HL-60 (cell line): Measurements from ENCODE around the gene POM121.
"Not testable (repeated sequence)": the region's sequence is repeated elsewhere in the genome, so short reads cannot be mapped to it uniquely, and the experiment has no call there.

Source experiments
- DNase-seq, 2 experiments: peaks; one replicate each; pipeline ENCODE4 v3.0.0-alpha.2; 2010 to 2020; ENCODE audit warnings: low read depth in 1 of 2, low spot score in 1 of 2
- H3K27ac ChIP-seq: fragments of 250-450 bp; sonication (Bioruptor Pico); replicated peaks from 2 replicates; pipeline ENCODE4 v1.5.1; 2020; ENCODE audit warnings: mild to moderate bottlenecking, moderate library complexity
- H3K27me3 ChIP-seq: fragments of 250-450 bp; sonication (Bioruptor Pico); 2 replicates; pipeline ENCODE4 v1.5.1; 2021; ENCODE audit warnings: mild to moderate bottlenecking, moderate library complexity; ENCODE audit not compliant: insufficient read depth, poor library complexity, severe bottlenecking
- H3K4me3 ChIP-seq: replicated peaks from 2 replicates; pipeline ENCODE4 v1.5.1; 2011; ENCODE audit warnings: mild to moderate bottlenecking, control low read depth, low read length; ENCODE audit not compliant: insufficient read depth
- GABPA ChIP-seq: IDR thresholded peaks from 2 replicates; pipeline ENCODE4 v1.6.1; 2012; ENCODE audit warnings: low read depth
- POLR2AphosphoS5 ChIP-seq: IDR thresholded peaks from 2 replicates; pipeline ENCODE4 v1.6.1; 2012; ENCODE audit warnings: low read depth
- long read RNA-seq: library from polyadenylated mRNA; unstranded; transcript quantifications from one replicate; pipeline ENCODE4 v2.0.0, GENCODE V29; 2020
- TF ChIP-seq, protein P1 (sequence below): IDR thresholded peaks from 2 replicates; pipeline ENCODE4 v1.6.1; 2012; ENCODE audit warnings: low read depth; ENCODE audit not compliant: insufficient replicate concordance

POM121 gene
- long read RNA-seq, partial matches to known transcripts: 53 of 76 reads
- long read RNA-seq, other reads (novel, unspliced or antisense): 23 of 76 reads

DNA sequence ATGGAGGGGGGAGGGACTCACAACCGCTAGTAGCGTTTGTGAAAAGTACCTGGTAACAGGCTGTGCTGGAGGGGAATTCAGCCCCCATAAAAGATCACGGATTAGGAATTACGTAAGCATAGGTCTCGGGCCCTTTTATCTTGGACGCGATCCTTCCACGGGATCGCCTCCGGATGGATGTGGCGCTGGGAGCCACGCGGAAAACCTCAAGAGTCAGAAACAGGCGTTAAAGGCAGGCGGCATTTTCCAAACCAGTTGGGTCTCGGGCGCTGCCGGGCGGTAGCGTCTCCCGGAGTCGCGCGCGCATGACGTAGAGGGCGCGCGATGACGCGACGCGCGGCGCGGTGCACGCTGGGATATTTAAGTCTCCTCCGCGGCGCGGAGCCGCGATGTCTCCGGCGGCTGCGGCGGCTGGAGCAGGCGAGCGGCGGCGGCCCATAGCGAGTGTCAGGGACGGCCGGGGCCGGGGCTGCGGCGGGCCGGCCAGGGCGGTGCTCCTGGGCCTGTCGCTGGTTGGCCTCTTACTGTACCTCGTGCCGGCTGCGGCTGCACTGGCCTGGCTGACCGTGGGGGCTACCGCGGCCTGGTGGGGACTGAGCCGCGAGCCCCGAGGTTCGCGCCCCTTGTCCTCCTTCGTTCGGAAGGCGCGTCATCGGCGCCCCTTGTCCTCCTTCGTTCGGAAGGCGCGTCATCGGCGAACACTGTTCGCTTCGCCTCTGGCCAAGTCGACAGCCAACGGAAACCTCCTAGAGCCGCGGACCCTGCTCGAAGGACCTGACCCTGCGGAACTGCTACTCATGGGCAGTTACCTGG is at the start of gene POM121:
Gene POM121, plus strand, starts transcription at position 363 of the 813 bp plus-strand sequence. Its CDS starts 27 bp downstream, at position 390.
- DNase-seq: peak; percentile 77 to 81
- peak within 1 kb of the TSS; percentile 45 for H3K4me3 ChIP-seq
- no peak for TF ChIP-seq GABPA
- TF ChIP-seq POLR2AphosphoS5: peak; percentile 86
- peak within 1 kb of the TSS; percentile 88 for H3K27ac ChIP-seq
- no peaks in the 10 kb centered on the region for H3K27me3 ChIP-seq

DNA sequence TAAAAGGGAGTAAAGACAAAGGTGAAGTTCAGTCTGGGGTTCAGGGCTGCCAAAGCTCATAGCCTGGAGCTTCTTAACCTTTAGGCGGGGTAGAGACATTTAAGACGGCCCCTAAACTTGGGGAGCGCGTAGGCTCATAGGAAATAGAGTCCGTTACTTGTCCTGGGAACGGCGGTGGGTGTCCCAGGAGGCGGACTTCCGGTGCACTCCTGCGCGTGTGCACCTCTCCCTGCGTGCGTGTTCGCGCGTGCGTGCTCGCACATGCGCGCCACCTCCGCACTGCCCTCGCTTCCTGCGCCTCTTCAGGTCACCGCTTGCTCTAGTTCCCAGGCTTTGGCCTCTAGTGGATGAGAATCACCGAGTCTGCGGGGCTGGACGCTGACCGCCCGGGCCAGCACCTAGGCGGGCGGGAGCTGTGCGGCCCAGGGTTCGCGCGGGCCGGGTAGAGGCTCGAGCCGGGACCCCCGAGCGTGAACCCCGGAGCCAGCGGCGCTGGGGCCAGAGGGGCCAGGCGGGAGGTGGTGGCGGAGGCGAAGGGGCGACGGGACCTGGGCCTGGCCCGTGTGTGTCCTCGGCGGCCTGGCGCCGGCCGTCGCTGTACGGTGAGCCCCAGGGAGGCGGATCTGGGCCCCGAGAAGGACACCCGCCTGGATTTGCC is 45.7 kb upstream of the POM121 start:
- Histone ChIP-seq H3K4me3 (peak overlapping the region; percentile 62), H3K27ac (peak overlapping the region; percentile 89)
- peak; percentile 58 to 96 for DNase-seq
- TF ChIP-seq, protein P1, sequence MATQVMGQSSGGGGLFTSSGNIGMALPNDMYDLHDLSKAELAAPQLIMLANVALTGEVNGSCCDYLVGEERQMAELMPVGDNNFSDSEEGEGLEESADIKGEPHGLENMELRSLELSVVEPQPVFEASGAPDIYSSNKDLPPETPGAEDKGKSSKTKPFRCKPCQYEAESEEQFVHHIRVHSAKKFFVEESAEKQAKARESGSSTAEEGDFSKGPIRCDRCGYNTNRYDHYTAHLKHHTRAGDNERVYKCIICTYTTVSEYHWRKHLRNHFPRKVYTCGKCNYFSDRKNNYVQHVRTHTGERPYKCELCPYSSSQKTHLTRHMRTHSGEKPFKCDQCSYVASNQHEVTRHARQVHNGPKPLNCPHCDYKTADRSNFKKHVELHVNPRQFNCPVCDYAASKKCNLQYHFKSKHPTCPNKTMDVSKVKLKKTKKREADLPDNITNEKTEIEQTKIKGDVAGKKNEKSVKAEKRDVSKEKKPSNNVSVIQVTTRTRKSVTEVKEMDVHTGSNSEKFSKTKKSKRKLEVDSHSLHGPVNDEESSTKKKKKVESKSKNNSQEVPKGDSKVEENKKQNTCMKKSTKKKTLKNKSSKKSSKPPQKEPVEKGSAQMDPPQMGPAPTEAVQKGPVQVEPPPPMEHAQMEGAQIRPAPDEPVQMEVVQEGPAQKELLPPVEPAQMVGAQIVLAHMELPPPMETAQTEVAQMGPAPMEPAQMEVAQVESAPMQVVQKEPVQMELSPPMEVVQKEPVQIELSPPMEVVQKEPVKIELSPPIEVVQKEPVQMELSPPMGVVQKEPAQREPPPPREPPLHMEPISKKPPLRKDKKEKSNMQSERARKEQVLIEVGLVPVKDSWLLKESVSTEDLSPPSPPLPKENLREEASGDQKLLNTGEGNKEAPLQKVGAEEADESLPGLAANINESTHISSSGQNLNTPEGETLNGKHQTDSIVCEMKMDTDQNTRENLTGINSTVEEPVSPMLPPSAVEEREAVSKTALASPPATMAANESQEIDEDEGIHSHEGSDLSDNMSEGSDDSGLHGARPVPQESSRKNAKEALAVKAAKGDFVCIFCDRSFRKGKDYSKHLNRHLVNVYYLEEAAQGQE: peak; percentile 15
- peak; percentile 52; the same call in 1 of the 2 replicates for TF ChIP-seq GABPA
- TF ChIP-seq POLR2AphosphoS5: peak; percentile 74
- not testable (repeated sequence) for H3K27me3 ChIP-seq

DNA sequence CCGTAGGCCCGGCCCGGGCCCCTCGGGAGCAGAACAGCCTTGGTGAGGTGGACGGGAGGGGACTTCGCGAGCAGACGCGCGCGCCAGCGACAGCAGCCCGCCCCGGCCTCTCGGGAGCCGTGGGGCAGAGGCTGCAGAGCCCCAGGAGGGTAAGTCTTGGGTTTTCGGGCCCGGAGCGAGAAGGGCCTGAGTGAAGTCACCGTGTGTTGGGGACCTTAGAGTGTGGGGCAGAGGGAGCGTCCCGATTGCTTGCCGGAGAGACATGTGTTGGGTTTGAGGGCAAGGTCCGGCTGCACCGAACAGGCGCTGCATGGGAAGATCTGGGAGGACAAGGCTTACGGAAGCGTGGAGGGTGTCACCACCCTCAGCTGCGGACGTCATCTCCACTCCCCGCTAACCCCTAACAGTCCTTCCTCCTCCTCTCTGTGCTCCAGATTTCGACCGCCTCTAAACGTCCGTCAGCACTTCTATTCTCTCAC is 45.1 kb upstream of the POM121 start:
- Histone ChIP-seq H3K27ac (peak overlapping the region; percentile 89), H3K4me3 (peak overlapping the region; percentile 62)
- not testable (repeated sequence) for H3K27me3 ChIP-seq
- DNase-seq: peak; percentile 54 to 75
- TF ChIP-seq POLR2AphosphoS5: peak; percentile 56; the same call in 1 of the 2 replicates

DNA sequence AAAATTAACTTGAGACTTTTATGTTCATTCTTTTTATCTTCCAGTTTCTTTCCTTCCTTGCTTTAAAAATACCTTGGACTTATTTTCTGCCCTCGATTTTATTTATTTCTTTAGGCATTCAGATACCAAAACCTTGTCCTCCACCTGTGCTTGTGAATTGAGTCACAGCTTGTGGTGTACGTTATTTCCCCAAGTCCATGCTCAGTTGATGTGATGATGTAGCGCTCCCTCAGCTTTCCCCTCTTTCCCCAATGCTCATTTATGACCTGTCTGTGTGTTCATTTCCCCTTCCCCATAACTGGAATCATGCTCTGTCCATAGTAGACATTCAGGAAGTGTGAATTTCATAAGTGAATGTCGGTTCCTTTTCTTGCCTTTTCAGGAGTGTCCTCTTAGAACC is 33.1 kb upstream of the POM121 start:
- DNase-seq, H3K27ac ChIP-seq, H3K27me3 ChIP-seq, H3K4me3 ChIP-seq: not testable (repeated sequence)

DNA sequence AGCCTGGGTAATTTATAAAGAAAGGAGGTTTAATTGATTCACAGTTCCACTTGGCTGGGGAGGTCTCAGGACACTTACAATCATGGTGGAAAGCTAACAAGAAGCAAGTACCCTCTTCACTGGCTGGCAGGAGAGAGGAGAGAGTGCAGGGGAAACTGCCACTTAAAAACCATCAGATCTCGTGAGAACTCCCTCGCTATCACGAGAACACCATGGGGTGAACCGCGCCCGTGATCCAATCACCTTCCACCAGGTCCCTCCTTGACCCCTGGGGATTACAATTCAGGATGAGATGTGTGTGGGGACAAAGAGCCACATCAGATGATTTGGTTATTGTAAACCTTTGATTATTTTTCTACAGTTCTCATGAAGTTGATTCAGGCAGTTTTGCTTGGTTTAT is 20.2 kb upstream of the POM121 start:
- not testable (repeated sequence) for H3K4me3 ChIP-seq, H3K27me3 ChIP-seq, H3K27ac ChIP-seq

DNA sequence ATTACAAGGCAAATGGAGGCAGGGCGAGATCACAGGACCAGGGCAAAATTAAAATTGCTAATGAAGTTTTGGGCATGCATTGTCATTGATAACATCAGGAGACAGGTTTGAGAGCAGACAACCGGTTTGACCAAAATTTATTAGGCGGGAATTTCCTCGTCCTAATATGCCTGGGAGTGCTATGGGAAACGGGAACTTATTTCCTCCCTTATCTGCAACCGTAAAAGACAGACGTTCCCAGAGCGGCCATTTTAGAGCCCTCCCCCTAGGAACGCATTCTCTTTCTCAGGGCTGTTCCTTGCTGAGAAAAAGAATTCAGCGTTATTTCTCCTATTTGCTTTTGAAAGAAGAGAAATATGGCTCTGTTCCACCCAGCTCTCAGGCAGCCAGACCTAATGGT is 16.5 kb upstream of the POM121 start:
- not testable (repeated sequence) for DNase-seq, H3K27ac ChIP-seq, H3K27me3 ChIP-seq, H3K4me3 ChIP-seq

More for the DNA sequence above, 20.2 kb upstream of the POM121 start:
- DNase-seq: not testable (repeated sequence)

DNA sequence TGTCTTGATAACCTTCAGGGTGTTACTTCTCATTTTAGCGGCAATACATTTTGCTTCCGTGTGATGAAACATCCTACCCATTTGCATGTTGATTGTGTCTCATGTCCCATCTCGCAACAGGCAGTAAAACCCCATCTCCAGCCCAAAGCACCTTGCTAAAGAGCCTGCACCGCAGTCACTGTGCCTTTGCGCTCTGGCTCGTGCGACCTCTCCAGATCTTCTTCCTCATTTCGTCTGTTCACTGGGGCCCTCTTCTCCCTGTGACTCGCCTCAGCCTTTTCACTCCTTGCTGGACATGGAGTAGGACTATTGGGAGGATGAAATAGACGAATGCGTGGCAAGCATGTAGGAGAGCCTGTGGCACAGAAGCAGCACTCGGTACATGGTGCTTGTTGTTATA is 13.5 kb upstream of the POM121 start:
- not testable (repeated sequence) for H3K27me3 ChIP-seq, H3K4me3 ChIP-seq
- DNase-seq: peak in 1 of 2 experiments; percentile 93
- H3K27ac ChIP-seq: peak overlapping the region; percentile 84

DNA sequence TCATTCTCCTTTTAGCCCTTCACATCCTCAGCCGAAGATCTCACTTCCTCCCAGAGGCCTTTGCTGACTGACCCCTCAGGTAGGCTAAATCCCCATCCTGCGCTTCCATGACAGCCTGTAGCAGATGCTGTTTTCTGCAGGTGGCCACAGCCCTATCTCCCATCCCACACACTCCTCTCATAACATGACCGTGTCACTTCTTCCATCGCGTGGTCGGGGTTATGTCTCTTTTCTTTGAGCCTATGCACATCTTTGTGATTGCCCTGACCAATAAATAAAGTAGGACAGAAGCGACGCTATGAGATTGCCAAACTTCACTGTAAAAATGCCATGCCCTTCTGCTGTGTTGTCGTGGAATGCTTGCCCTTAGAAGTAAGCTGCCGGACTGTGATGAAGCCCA is 11.1 kb upstream of the POM121 start:
- H3K27ac ChIP-seq, DNase-seq, H3K27me3 ChIP-seq, H3K4me3 ChIP-seq: not testable (repeated sequence)
